Vagina (tissue), 2 donors: ENCODE data around the gene NKPD1.

Source experiments
- POLR2A ChIP-seq, 2 donors: fragments of 450-650 bp; IDR thresholded peaks; one replicate each; pipeline ENCODE4 v1.6.1; 2017; ENCODE audit warnings: antibody characterized with exemption in 2 of 2, mild to moderate bottlenecking in 2 of 2, moderate library complexity in 2 of 2
- POLR2AphosphoS5 ChIP-seq, 2 donors: sonication (generic); formaldehyde crosslinking; IDR thresholded peaks; one replicate each; pipeline ENCODE4 v1.9.0; 2017; ENCODE audit warnings: antibody characterized with exemption in 2 of 2, mild to moderate bottlenecking in 2 of 2, low read depth in 1 of 2; ENCODE audit not compliant: insufficient read depth in 1 of 2

DNA sequence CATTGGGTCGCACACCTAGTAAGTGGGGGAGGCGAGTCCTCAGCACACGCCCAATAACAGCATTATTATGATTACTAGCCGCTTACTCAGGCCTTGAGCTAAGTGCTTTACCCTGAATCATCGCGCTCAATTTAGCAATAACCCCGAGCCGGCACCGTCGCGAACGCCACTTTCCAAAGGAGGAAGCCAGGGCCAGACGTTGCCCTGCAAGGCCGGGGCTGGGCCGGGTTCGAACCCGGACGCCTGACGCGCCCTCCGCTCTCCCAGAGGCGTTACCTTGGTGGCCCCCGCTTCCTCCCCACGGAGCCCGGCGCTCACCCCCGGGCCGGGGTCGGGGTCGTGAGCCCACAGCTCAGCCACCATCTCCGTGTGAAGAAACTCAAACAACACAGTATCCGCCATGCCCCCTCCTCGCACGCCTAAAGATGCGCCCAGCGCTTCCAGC, 17.1 kb upstream of the NKPD1 start, which contains the start of gene TRAPPC6A:
- TF ChIP-seq POLR2A (IDR thresholded peaks at IDR 0.05) = peak in 1 of 2 donors; percentile 55
- TF ChIP-seq POLR2AphosphoS5 (IDR thresholded peaks at IDR 0.05; ENCODE audit: insufficient read depth in 1 of 2, low read depth in 1 of 2) = peak in 1 of 2 donors; percentile 68
